Karpas-422 (cell line): ENCODE data around the gene MSANTD1. TPM values are rescaled to one million over a fixed set of nuclear protein-coding genes. Genes with fewer than 3 reads are reported as not detected.

Experiments
- DNase-seq: peaks from one replicate; pipeline ENCODE4 v3.0.0-alpha.2; 2015
- H2AFZ ChIP-seq: fragments of 200-600 bp; sonication (generic); 2 replicates; pipeline ENCODE4 v1.6.1; 2014; ENCODE audit warnings: antibody characterized with exemption, low read length, mixed read lengths
- H3K27ac ChIP-seq: fragments of 200-600 bp; sonication (generic); 2 replicates; pipeline ENCODE4 v1.5.1; 2014; ENCODE audit warnings: mild to moderate bottlenecking, low read length, moderate library complexity
- H3K27me3 ChIP-seq: fragments of 200-600 bp; sonication (generic); 2 replicates; pipeline ENCODE4 v1.6.1; 2014; ENCODE audit warnings: low read length, mixed read lengths
- H3K36me3 ChIP-seq: fragments of 200-600 bp; sonication (generic); 2 replicates; pipeline ENCODE4 v1.6.1; 2014; ENCODE audit warnings: low read length, mixed read lengths; ENCODE audit not compliant: insufficient read depth
- H3K4me1 ChIP-seq: fragments of 200-600 bp; sonication (generic); 2 replicates; pipeline ENCODE4 v1.6.1; 2014; ENCODE audit warnings: mild to moderate bottlenecking, low read length, mixed read lengths
- H3K4me2 ChIP-seq: fragments of 200-600 bp; sonication (generic); 2 replicates; pipeline ENCODE4 v1.6.1; 2014; ENCODE audit warnings: low read length, low read depth, mild to moderate bottlenecking; ENCODE audit not compliant: poor library complexity, severe bottlenecking
- H3K4me3 ChIP-seq: fragments of 200-600 bp; sonication (generic); 2 replicates; pipeline ENCODE4 v1.5.1; 2014; ENCODE audit warnings: mild to moderate bottlenecking, antibody characterized with exemption, low read length, mixed read lengths
- H3K79me2 ChIP-seq: fragments of 200-600 bp; sonication (generic); 2 replicates; pipeline ENCODE4 v1.6.1; 2014; ENCODE audit warnings: mild to moderate bottlenecking, low read length, mixed read lengths
- H3K9ac ChIP-seq: fragments of 200-600 bp; sonication (generic); 2 replicates; pipeline ENCODE4 v1.6.0; 2014; ENCODE audit warnings: low read length
- H3K9me2 ChIP-seq: fragments of 200-600 bp; sonication (generic), shearing (Covaris generic); replicated peaks from 2 replicates; pipeline ENCODE4 v1.6.0; 2014; ENCODE audit warnings: mild to moderate bottlenecking, low read length, moderate library complexity; ENCODE audit not compliant: insufficient read depth
- H3K9me3 ChIP-seq: fragments of 300-700, 200-600 bp; sonication (generic); 2 replicates; pipeline ENCODE4 v1.6.1; 2014; ENCODE audit warnings: low read length, mixed read lengths
- H4K20me1 ChIP-seq: fragments of 200-600 bp; sonication (generic); 2 replicates; pipeline ENCODE4 v1.6.1; 2014; ENCODE audit warnings: mild to moderate bottlenecking, antibody characterized with exemption, low read length, low read depth; ENCODE audit not compliant: insufficient read depth
- total RNA-seq: library from RNA; depleted of rRNA; stranded (reverse); fragments of >200 nt; shearing (Covaris generic); gene quantifications from 2 replicates; pipeline ENCODE4 v1.2.3, GENCODE V29; 2014; ENCODE audit warnings: low replicate concordance

Gene MSANTD1
- total RNA-seq, 1 experiment from 2014 or later = 0.52 TPM

- no peak overlapping the region for H3K4me2 ChIP-seq
- H3K9ac ChIP-seq = no peak overlapping the region
- no peaks in the 10 kb centered on the region for H3K36me3 ChIP-seq
- no peak overlapping the region for H3K27ac ChIP-seq
- no peaks in the 10 kb centered on the region for H3K79me2 ChIP-seq
- peaks cover 11% of the 10 kb centered on the region for H3K4me1 ChIP-seq
- no peaks in the 10 kb centered on the region for H3K27me3 ChIP-seq
- DNase-seq = no peak
- H3K4me3 ChIP-seq = no peak overlapping the region
- no peaks in the 10 kb centered on the region for H4K20me1 ChIP-seq
- no peak overlapping the region for H2AFZ ChIP-seq
- H3K9me2 ChIP-seq = no peaks in the 10 kb centered on the region
- H3K9me3 ChIP-seq = no peaks in the 10 kb centered on the region
These were observed 8.9 kb downstream of the MSANTD1 start for GRCh38 chr4:3257556-3258482.

GRCh38 chr4:3261411-3262207 is 12.7 kb downstream of the MSANTD1 start:
- no peak overlapping the region for H3K9ac ChIP-seq
- DNase-seq = no peak

DNA sequence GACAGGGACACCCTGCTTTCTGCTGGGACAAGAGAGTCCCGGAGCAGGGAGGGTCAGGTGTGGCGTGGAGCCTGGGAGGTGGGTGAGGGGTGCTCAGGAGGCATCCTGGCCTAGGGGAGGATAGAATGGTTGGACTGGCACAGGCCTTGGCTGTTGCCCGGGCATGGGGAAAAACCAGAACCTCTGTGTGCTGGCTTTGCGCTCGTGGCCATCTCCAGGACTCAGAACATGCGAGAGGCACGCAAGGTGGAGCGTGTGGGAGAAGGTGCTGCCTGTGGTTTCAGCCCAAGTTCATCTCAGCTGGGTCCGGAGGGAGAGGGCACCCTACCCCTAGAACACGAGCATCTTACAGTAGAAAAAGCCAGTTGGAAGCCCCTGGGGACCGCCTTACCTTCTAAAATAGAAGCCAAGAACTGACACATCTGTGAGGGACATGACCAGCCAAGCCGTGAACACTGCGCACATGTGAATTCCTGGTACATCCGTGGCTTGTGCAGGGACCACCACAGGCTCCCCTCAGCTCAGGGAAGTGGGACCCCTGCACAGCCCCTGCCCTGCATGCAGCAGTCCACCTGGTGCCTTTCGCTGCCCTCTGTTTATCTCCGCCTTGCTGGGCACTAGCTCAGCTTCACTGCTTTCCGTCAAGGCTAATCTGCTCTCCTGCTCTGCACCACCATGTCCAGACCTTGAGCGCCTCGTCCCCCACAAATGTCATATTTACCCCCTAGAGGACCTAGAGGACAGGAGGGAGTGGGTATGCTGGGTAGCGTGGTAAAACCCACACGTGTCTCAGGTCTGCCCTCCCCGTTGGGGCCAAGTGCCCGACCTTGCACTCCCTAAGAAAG is 13.5 kb downstream of the MSANTD1 start:
- no peak overlapping the region for H3K4me2 ChIP-seq
- H3K9ac ChIP-seq = no peak overlapping the region

More at GRCh38 chr4:3261411-3262207, 12.7 kb downstream of the MSANTD1 start:
- H3K4me2 ChIP-seq = no peak overlapping the region
- no peak overlapping the region for H3K27ac ChIP-seq
- no peak overlapping the region for H2AFZ ChIP-seq
- H3K9me3 ChIP-seq = no peaks in the 10 kb centered on the region
- H3K4me3 ChIP-seq = no peak overlapping the region
- H3K27me3 ChIP-seq = no peaks in the 10 kb centered on the region
- no peaks in the 10 kb centered on the region for H3K36me3 ChIP-seq
- H3K79me2 ChIP-seq = no peaks in the 10 kb centered on the region
- no peaks in the 10 kb centered on the region for H3K9me2 ChIP-seq
- peaks cover 11% of the 10 kb centered on the region for H3K4me1 ChIP-seq
- H4K20me1 ChIP-seq = no peaks in the 10 kb centered on the region

GRCh38 chr4:3263053-3263875 is 14.3 kb downstream of the MSANTD1 start:
- H2AFZ ChIP-seq = no peak overlapping the region
- no peaks in the 10 kb centered on the region for H3K4me1 ChIP-seq
- H4K20me1 ChIP-seq = no peaks in the 10 kb centered on the region
- DNase-seq = no peak
- no peaks in the 10 kb centered on the region for H3K9me2 ChIP-seq
- no peaks in the 10 kb centered on the region for H3K9me3 ChIP-seq
- H3K79me2 ChIP-seq = no peaks in the 10 kb centered on the region
- H3K4me3 ChIP-seq = no peak overlapping the region
- H3K9ac ChIP-seq = no peak overlapping the region
- no peak overlapping the region for H3K4me2 ChIP-seq
- no peaks in the 10 kb centered on the region for H3K27me3 ChIP-seq
- H3K36me3 ChIP-seq = no peaks in the 10 kb centered on the region
- no peak overlapping the region for H3K27ac ChIP-seq

More for the DNA sequence above, 13.5 kb downstream of the MSANTD1 start:
- Histone ChIP-seq H2AFZ (no peak overlapping the region), H4K20me1 (no peaks in the 10 kb centered on the region), H3K4me3 (no peak overlapping the region), H3K79me2 (no peaks in the 10 kb centered on the region), H3K9me2 (no peaks in the 10 kb centered on the region), H3K9me3 (no peaks in the 10 kb centered on the region), H3K4me1 (peaks cover 3% of the 10 kb centered on the region), H3K36me3 (no peaks in the 10 kb centered on the region), H3K27me3 (no peaks in the 10 kb centered on the region), H3K27ac (no peak overlapping the region)
- DNase-seq = no peak

DNA sequence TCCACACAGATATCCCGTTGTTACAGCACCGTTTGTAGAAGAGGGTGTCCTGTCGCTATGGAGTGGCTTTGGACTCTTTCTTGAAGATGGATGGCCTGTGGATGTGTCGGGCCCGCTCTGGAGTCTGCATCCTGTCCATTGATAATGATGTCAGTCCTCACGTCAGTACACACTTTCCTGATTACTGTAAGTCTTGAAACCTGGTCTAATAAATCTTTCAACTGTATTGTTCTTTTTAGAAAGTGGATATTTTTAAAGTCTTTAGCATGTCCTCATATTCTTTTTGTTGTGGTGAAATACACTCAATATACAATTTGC is 14.9 kb downstream of the MSANTD1 start:
- no peak for DNase-seq
- H3K36me3 ChIP-seq = no peaks in the 10 kb centered on the region
- no peaks in the 10 kb centered on the region for H3K9me3 ChIP-seq
- no peak overlapping the region for H2AFZ ChIP-seq
- H3K4me3 ChIP-seq = no peak overlapping the region
- H3K9ac ChIP-seq = no peak overlapping the region
- H4K20me1 ChIP-seq = no peaks in the 10 kb centered on the region
- no peak overlapping the region for H3K4me2 ChIP-seq
- H3K27ac ChIP-seq = no peak overlapping the region
- H3K79me2 ChIP-seq = no peaks in the 10 kb centered on the region
- no peaks in the 10 kb centered on the region for H3K4me1 ChIP-seq
- no peaks in the 10 kb centered on the region for H3K27me3 ChIP-seq
- no peaks in the 10 kb centered on the region for H3K9me2 ChIP-seq

DNA sequence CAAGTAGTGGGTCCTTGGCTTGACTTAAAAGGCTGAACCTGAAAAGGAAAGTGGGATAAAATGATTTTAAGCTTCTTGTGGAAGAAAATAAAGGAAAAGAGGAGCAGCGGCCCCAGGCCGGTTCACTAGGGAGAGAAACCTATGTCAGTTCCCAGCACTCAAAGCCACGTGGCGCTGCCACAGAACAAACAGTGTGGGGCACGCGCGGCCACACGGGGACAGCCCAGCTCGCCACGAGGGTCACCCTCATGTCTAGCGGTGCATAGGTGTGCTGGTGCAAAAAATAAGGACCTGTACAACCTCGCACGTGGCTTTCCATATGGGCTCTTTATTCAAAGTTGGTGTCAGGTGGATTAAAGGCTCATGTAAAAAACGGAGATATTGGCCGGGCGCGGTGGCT is 17.1 kb downstream of the MSANTD1 start:
- H3K9me2 ChIP-seq = no peaks in the 10 kb centered on the region
- H3K9ac ChIP-seq = no peak overlapping the region
- H3K4me1 ChIP-seq = no peaks in the 10 kb centered on the region
- H3K4me2 ChIP-seq = no peak overlapping the region
- no peaks in the 10 kb centered on the region for H3K36me3 ChIP-seq
- H3K4me3 ChIP-seq = no peak overlapping the region
- H3K79me2 ChIP-seq = no peaks in the 10 kb centered on the region
- H2AFZ ChIP-seq = no peak overlapping the region
- no peak overlapping the region for H3K27ac ChIP-seq
- no peaks in the 10 kb centered on the region for H4K20me1 ChIP-seq
- no peak for DNase-seq
- H3K27me3 ChIP-seq = no peaks in the 10 kb centered on the region
- H3K9me3 ChIP-seq = no peaks in the 10 kb centered on the region

DNA sequence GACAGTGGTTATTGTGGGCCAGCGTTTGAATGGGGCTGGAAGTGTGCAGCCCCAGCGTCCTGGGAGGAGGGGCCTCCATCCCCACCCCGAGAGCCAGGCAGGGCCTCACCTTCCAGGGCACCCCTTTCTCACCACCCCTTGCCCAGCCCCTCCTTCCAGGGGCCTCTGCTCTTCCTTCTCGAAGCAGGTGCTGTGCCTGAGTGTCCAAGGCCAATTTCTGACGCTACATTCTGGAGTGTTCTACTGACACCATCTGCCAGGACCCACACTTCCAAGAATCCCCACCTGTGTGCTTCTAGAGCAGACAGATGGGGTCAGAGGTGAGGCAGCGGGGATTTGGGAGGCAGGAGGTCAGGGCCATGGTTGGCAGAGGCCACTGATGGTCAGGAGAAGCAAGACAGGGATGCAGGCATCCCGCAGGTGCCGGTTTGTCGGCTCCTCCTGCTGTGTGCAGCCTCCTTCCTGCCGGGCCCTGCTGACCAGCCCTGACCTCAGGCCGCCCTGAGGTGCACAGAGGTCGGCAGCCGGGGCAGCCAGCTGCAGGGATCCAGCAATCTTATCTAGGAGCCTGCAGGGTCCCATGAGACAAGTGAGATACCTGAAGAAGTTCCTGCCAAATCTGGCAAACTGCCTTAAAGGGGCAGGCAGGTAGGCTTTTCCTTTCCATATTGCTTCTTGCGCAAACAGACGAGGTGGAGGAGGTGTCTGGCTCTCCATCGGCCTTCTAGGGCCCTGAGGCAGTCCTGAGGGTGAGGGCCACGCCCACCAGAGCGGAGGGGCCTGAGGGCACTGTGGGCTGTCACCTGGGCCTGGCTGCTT is 18.8 kb downstream of the MSANTD1 start:
- no peak overlapping the region for H3K9ac ChIP-seq
- H3K27me3 ChIP-seq = no peaks in the 10 kb centered on the region
- peaks cover 13% of the 10 kb centered on the region for H3K4me1 ChIP-seq
- H3K9me3 ChIP-seq = no peaks in the 10 kb centered on the region
- H3K36me3 ChIP-seq = no peaks in the 10 kb centered on the region
- no peak overlapping the region for H3K4me3 ChIP-seq
- H3K27ac ChIP-seq = no peak overlapping the region
- H2AFZ ChIP-seq = no peak overlapping the region
- no peaks in the 10 kb centered on the region for H4K20me1 ChIP-seq
- H3K79me2 ChIP-seq = no peaks in the 10 kb centered on the region
- H3K9me2 ChIP-seq = no peaks in the 10 kb centered on the region
- DNase-seq = no peak
- H3K4me2 ChIP-seq = no peak overlapping the region
